GM10266 (cell line): ENCODE results near the gene LAMTOR2.

Experiments
- DNase-seq: peaks from one replicate; pipeline ENCODE4 v3.0.0; 2012; ENCODE audit errors: extremely low spot score
- TF ChIP-seq, protein P1 (sequence below): IDR thresholded peaks from 2 replicates; pipeline ENCODE4 v1.5.1; 2012; ENCODE audit warnings: mild to moderate bottlenecking, low read depth; ENCODE audit not compliant: control insufficient read depth, insufficient read depth; ENCODE audit errors: missing control alignments

The LAMTOR2 gene

GRCh38 chr1:156054500-156055280, at the start of gene LAMTOR2:
LAMTOR2 (plus strand) TSS chr1:156054782; CDS start chr1:156054890, 108 bp downstream.
- DNase-seq: peak; percentile 95
- TF ChIP-seq, protein P1, sequence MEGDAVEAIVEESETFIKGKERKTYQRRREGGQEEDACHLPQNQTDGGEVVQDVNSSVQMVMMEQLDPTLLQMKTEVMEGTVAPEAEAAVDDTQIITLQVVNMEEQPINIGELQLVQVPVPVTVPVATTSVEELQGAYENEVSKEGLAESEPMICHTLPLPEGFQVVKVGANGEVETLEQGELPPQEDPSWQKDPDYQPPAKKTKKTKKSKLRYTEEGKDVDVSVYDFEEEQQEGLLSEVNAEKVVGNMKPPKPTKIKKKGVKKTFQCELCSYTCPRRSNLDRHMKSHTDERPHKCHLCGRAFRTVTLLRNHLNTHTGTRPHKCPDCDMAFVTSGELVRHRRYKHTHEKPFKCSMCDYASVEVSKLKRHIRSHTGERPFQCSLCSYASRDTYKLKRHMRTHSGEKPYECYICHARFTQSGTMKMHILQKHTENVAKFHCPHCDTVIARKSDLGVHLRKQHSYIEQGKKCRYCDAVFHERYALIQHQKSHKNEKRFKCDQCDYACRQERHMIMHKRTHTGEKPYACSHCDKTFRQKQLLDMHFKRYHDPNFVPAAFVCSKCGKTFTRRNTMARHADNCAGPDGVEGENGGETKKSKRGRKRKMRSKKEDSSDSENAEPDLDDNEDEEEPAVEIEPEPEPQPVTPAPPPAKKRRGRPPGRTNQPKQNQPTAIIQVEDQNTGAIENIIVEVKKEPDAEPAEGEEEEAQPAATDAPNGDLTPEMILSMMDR: no peak

- TF ChIP-seq, protein P1: no peak
- no peak for DNase-seq
These were observed 49.6 kb upstream of the LAMTOR2 start for GRCh38 chr1:156004843-156005584.

DNA sequence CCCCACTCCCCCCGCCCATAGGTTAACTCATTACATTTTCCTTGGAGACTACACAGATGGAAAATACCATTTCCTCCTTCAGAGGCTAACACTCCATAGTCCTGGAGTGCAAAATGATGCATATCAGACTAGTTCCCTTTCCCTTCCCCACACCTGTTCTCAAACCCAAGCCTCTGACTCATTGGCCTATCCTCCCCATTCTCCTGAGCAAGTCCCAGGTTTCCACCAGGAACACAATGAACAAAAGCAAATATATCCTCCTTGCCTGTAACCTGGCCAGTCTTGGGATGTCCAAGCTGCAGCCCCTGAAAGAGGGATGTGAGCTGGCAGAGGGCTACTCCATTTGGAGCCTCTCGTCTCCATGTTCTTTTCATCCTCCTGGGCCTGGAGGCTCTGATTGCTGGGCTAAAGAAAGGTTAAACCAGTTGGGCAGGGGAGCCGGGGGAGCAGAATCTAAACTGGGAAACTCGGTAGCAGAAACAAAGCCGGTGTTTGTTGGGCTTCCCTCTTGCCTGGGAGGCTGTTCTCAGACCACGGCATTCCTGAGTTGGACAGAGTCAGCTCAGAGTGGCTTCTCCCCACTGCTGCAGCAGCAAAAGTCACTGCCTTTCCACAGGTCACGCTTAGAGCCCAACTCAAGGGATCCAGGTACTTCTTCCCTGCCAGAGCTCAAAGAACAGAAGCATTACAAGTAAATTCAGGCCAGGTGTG, 47.8 kb upstream of the LAMTOR2 start:
- DNase-seq: no peak
- TF ChIP-seq, protein P1: no peak

GRCh38 chr1:156009404-156009803, 45.2 kb upstream of the LAMTOR2 start:
- TF ChIP-seq, protein P1: no peak
- DNase-seq: no peak

- TF ChIP-seq, protein P1: no peak
- DNase-seq: peak; percentile 44
These were observed 42.3 kb upstream of the LAMTOR2 start for GRCh38 chr1:156012051-156012817.

- DNase-seq: no peak
These were observed 39.8 kb upstream of the LAMTOR2 start for GRCh38 chr1:156014829-156015228.

More at GRCh38 chr1:156014829-156015228, 39.8 kb upstream of the LAMTOR2 start:
- TF ChIP-seq, protein P1: no peak
